Measurements from ENCODE around the gene HSD11B1L. TPM values are rescaled to one million over a fixed set of nuclear protein-coding genes. Genes with fewer than 3 reads are reported as not detected.
A peak's percentile ranks its signal among the peaks of the same experiment; 100 is the strongest.

HSD11B1L gene
- total RNA-seq, 1 donor from 2014 or later, result 11.8 TPM

DNA sequence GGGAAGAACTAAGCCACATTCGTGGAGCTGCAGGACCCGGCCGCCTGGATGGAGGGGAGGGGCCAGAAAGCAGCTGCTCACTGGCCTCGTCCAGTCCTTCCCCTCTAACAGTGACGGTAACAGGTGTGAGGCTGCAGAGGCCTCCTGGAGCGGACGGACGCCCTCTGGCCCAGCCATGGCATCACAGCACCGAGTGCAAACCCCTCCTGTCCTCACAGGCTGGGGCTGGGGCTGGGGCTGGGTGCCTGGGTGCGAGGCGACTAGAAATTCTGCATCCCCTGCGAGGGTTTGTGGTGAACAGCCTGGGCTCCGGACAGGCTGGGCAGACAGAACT is 4.1 kb upstream of the HSD11B1L start:
- Mint-ChIP-seq H3K4me1 (ENCODE audit: unreplicated experiment) (peaks cover 28% of the 10 kb centered on the region), H3K27ac (ENCODE audit: unreplicated experiment) (no peak overlapping the region), H3K9me3 (ENCODE audit: unreplicated experiment) (no peaks in the 10 kb centered on the region), H3K36me3 (ENCODE audit: low read depth, unreplicated experiment) (peaks cover 23% of the 10 kb centered on the region), H3K27me3 (ENCODE audit: unreplicated experiment) (peaks cover 27% of the 10 kb centered on the region), H3K4me3 (ENCODE audit: unreplicated experiment) (no peak overlapping the region)
- TF ChIP-seq, protein P1, sequence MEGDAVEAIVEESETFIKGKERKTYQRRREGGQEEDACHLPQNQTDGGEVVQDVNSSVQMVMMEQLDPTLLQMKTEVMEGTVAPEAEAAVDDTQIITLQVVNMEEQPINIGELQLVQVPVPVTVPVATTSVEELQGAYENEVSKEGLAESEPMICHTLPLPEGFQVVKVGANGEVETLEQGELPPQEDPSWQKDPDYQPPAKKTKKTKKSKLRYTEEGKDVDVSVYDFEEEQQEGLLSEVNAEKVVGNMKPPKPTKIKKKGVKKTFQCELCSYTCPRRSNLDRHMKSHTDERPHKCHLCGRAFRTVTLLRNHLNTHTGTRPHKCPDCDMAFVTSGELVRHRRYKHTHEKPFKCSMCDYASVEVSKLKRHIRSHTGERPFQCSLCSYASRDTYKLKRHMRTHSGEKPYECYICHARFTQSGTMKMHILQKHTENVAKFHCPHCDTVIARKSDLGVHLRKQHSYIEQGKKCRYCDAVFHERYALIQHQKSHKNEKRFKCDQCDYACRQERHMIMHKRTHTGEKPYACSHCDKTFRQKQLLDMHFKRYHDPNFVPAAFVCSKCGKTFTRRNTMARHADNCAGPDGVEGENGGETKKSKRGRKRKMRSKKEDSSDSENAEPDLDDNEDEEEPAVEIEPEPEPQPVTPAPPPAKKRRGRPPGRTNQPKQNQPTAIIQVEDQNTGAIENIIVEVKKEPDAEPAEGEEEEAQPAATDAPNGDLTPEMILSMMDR (IDR thresholded peaks at IDR 0.05; ENCODE audit: unreplicated experiment), result no peak
- no peak for DNase-seq (ENCODE audit: low spot score)

DNA sequence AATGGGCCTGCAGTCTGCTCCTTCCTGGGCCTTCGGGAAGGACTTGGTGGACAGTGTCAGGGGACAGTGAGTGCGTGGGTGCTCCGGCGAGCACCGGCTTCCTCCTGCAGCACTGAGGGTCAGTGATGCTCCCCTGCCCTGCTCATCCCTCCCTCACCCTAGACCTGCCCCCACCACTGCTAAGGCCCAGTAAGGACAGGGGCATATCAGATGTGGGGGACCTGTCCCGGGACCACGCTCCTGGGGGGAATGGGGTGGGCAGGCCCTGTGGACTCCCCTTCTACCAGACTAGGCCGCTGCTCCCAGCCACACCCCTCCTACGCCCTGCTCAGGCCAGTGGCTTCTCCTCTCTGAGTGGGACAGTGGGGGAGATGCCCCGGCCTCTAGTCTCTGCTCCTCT is 3.7 kb upstream of the HSD11B1L start:
- peaks cover 28% of the 10 kb centered on the region for H3K27me3 Mint-ChIP-seq (ENCODE audit: unreplicated experiment)
- H3K4me1 Mint-ChIP-seq (ENCODE audit: unreplicated experiment), result peaks cover 32% of the 10 kb centered on the region
- H3K9me3 Mint-ChIP-seq (ENCODE audit: unreplicated experiment), result no peaks in the 10 kb centered on the region
- H3K36me3 Mint-ChIP-seq (ENCODE audit: low read depth, unreplicated experiment), result peaks cover 24% of the 10 kb centered on the region
- DNase-seq (ENCODE audit: low spot score), result no peak
- no peak overlapping the region for H3K4me3 Mint-ChIP-seq (ENCODE audit: unreplicated experiment)
- TF ChIP-seq, protein P1 (IDR thresholded peaks at IDR 0.05; ENCODE audit: unreplicated experiment), result no peak
- H3K27ac Mint-ChIP-seq (ENCODE audit: unreplicated experiment), result no peak overlapping the region

GRCh38 chr19:5677580-5677979 is 3.2 kb upstream of the HSD11B1L start:
- DNase-seq (ENCODE audit: low spot score), result no peak
- TF ChIP-seq, protein P1 (IDR thresholded peaks at IDR 0.05; ENCODE audit: unreplicated experiment), result no peak
- H3K9me3 Mint-ChIP-seq (ENCODE audit: unreplicated experiment), result no peaks in the 10 kb centered on the region
- H3K4me3 Mint-ChIP-seq (ENCODE audit: unreplicated experiment), result no peak overlapping the region
- H3K27me3 Mint-ChIP-seq (ENCODE audit: unreplicated experiment), result peaks cover 32% of the 10 kb centered on the region
- H3K27ac Mint-ChIP-seq (ENCODE audit: unreplicated experiment), result no peak overlapping the region
- H3K4me1 Mint-ChIP-seq (ENCODE audit: unreplicated experiment), result peaks cover 34% of the 10 kb centered on the region
- peaks cover 24% of the 10 kb centered on the region for H3K36me3 Mint-ChIP-seq (ENCODE audit: low read depth, unreplicated experiment)

GRCh38 chr19:5678071-5678718 is 2.6 kb upstream of the HSD11B1L start:
- H3K4me1 Mint-ChIP-seq (ENCODE audit: unreplicated experiment), result peaks cover 34% of the 10 kb centered on the region
- peaks cover 17% of the 10 kb centered on the region for H3K36me3 Mint-ChIP-seq (ENCODE audit: low read depth, unreplicated experiment)
- no peak for DNase-seq (ENCODE audit: low spot score)
- peaks cover 32% of the 10 kb centered on the region for H3K27me3 Mint-ChIP-seq (ENCODE audit: unreplicated experiment)
- TF ChIP-seq, protein P1 (IDR thresholded peaks at IDR 0.05; ENCODE audit: unreplicated experiment), result no peak
- H3K4me3 Mint-ChIP-seq (ENCODE audit: unreplicated experiment), result no peak overlapping the region
- no peak overlapping the region for H3K27ac Mint-ChIP-seq (ENCODE audit: unreplicated experiment)
- no peaks in the 10 kb centered on the region for H3K9me3 Mint-ChIP-seq (ENCODE audit: unreplicated experiment)

- H3K27me3 Mint-ChIP-seq (ENCODE audit: unreplicated experiment), result peaks cover 24% of the 10 kb centered on the region
- H3K4me1 Mint-ChIP-seq (ENCODE audit: unreplicated experiment), result peaks cover 34% of the 10 kb centered on the region
- TF ChIP-seq, protein P1 (IDR thresholded peaks at IDR 0.05; ENCODE audit: unreplicated experiment), result no peak
- H3K36me3 Mint-ChIP-seq (ENCODE audit: low read depth, unreplicated experiment), result peaks cover 13% of the 10 kb centered on the region
- no peak for DNase-seq (ENCODE audit: low spot score)
- H3K27ac Mint-ChIP-seq (ENCODE audit: unreplicated experiment), result peak overlapping the region; percentile 97
- no peaks in the 10 kb centered on the region for H3K9me3 Mint-ChIP-seq (ENCODE audit: unreplicated experiment)
- H3K4me3 Mint-ChIP-seq (ENCODE audit: unreplicated experiment), result peak overlapping the region; percentile 94
Observed at GRCh38 chr19:5679289-5680083, 1.3 kb upstream of the HSD11B1L start.
